ENCODE measurements around the gene ACAA1.

- no peak for TF ChIP-seq POLR2A (IDR thresholded peaks at IDR 0.05)
- TF ChIP-seq, protein P1, sequence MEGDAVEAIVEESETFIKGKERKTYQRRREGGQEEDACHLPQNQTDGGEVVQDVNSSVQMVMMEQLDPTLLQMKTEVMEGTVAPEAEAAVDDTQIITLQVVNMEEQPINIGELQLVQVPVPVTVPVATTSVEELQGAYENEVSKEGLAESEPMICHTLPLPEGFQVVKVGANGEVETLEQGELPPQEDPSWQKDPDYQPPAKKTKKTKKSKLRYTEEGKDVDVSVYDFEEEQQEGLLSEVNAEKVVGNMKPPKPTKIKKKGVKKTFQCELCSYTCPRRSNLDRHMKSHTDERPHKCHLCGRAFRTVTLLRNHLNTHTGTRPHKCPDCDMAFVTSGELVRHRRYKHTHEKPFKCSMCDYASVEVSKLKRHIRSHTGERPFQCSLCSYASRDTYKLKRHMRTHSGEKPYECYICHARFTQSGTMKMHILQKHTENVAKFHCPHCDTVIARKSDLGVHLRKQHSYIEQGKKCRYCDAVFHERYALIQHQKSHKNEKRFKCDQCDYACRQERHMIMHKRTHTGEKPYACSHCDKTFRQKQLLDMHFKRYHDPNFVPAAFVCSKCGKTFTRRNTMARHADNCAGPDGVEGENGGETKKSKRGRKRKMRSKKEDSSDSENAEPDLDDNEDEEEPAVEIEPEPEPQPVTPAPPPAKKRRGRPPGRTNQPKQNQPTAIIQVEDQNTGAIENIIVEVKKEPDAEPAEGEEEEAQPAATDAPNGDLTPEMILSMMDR (IDR thresholded peaks at IDR 0.05): no peak
These were observed 51.5 kb downstream of the ACAA1 start for GRCh38 chr3:38085311-38085942.

Measured in right lobe of liver (tissue), 4 donors.